GM21390 (cell line): ENCODE data around the gene ZNF526.

Source experiments
- ATAC-seq: cut with Tn5 transposase; IDR thresholded peaks from one replicate; pipeline ENCODE4 v1.9.1; 2021; ENCODE audit not compliant: unreplicated experiment

Gene ZNF526

DNA sequence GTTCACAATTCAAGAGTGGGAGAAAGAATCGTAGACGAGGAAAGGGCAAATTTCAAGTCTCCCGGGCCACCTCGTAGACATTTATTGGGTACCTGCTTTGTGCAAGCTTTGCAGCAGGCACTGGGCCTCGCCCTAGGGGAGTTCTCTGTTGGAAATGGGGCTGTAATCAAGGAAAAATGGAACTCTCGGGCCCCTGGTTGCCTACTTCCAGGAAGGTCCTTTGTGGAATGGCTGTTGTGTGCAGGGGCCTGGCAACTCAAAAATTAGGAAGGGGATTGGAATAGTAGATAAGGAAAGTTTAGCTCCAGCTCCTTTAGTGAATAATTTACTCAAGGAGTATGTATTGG lies 612 bp downstream of the ZNF526 start:
- no peak for ATAC-seq

GRCh38 chr19:42224940-42225717 lies 5.0 kb downstream of the ZNF526 start:
- no peak for ATAC-seq

DNA sequence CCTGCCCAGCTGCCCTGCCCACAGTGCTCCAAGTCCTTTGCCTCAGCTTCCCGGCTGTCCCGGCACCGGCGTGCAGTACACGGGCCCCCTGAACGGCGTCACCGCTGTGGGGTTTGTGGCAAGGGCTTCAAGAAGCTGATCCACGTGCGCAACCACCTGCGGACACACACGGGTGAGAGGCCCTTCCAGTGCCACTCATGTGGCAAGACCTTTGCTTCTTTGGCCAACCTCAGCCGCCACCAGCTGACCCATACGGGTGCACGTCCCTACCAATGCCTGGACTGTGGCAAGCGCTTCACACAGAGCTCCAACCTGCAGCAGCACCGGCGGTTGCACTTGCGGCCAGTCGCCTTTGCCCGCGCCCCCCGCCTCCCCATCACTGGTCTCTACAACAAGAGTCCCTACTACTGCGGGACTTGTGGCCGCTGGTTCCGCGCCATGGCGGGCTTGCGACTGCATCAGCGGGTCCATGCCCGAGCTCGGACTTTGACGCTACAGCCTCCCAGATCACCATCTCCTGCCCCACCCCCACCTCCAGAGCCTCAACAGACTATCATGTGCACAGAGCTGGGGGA lies 5.7 kb downstream of the ZNF526 start:
- no peak for ATAC-seq

DNA sequence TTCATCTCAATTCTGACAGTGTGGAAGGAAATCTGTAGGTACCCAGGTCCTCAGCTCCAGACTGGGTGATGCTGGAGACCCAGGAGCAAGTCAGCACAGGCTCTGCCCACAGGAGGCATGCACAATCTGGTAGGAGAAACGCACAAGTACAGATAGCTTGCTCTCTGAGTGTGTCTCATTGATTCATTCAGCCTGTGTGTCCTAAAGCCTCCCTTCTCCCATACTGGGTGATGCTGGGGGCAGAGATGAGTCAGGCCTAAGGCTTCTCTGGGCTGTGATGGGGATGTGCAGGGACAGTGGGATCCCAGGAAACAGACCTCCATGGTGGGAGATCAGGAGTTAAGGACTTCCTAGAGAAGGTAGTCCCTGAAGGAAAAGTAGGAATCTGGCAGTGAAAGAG lies 6.8 kb downstream of the ZNF526 start:
- no peak for ATAC-seq

- no peak for ATAC-seq
Measured at GRCh38 chr19:42228641-42229040, 8.5 kb downstream of the ZNF526 start.

DNA sequence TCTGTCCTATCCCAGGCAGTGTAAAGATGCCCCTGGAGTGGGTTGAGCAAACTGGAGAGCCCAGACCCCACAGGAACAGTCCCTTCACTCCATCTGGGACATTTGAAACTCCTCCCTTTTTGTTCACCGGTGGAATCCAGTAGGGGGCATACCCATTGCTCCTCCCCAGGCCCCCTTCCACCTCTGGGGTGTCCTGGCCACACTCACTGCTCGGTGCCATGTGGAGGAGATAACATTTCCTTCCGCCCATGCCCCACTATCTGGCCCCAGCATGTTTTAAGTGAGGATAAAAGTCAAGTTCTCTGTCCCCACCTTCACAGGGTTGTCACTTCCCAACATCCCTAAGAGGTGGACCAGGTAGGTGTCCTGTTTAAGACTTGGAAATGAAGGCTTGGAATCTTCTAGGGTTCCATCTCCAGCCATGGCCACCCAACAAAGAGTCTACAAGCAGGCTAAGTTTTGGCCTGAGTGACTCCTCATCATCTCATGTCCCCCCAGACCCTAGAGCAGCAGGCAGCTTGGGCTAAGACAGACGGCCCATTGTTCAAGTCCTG lies 9.3 kb downstream of the ZNF526 start:
- no peak for ATAC-seq

GRCh38 chr19:42229855-42230351 lies 9.8 kb downstream of the ZNF526 start:
- ATAC-seq, result no peak

GRCh38 chr19:42230571-42230970 lies 10.5 kb downstream of the ZNF526 start:
- no peak for ATAC-seq

- no peak for ATAC-seq
Measured at GRCh38 chr19:42232435-42232834, 12.3 kb downstream of the ZNF526 start.

GRCh38 chr19:42233106-42233505 lies 13.0 kb downstream of the ZNF526 start:
- ATAC-seq, result no peak

GRCh38 chr19:42233678-42234292 lies 13.7 kb downstream of the ZNF526 start:
- ATAC-seq, result no peak

DNA sequence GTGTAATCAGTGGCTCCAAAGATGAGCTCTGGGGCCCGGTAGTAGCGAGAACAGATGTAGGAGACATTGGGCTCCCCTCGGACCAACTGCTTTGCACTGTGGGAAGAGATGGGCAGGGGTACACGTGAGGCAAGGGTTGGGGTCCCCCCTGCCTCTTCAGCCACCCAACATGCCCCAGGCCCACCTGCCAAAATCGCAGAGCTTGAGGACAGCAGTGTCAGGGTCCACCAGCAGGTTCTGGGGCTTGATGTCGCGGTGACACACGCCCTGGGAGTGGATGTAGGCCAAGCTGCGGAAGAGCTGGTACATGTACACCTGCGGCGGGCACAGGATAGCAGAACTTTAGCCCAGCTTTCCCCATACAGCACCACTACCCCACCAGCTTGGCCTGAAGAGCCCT lies 14.3 kb downstream of the ZNF526 start:
- ATAC-seq, result no peak

GRCh38 chr19:42235181-42235580 lies 15.1 kb downstream of the ZNF526 start:
- ATAC-seq, result no peak

- no peak for ATAC-seq
Measured at GRCh38 chr19:42239544-42240220, 19.6 kb downstream of the ZNF526 start.

GRCh38 chr19:42241279-42241678 lies 21.2 kb downstream of the ZNF526 start:
- ATAC-seq, result no peak

DNA sequence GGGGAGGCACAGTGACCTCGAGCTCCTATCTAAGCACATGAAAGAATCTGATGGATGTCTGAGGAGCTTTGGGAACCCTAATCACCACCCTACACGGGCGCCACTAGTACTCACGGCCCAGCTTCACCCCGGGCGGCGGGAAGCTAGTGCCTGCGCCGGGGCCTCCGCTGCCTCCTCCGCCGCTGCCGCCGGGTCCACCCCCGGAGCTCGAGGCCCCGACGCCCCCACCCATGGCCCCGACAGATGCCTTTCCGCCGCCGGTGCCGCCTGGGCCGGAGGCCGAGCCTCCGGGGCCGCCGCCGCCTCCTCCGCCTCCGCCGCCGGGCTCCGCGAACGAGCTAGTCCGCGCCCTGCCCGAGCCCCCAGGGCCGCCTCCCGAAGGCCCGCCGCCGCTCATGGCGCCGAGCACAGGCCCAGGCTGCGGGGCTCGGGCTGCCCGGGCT lies 22.0 kb downstream of the ZNF526 start:
- no peak for ATAC-seq

DNA sequence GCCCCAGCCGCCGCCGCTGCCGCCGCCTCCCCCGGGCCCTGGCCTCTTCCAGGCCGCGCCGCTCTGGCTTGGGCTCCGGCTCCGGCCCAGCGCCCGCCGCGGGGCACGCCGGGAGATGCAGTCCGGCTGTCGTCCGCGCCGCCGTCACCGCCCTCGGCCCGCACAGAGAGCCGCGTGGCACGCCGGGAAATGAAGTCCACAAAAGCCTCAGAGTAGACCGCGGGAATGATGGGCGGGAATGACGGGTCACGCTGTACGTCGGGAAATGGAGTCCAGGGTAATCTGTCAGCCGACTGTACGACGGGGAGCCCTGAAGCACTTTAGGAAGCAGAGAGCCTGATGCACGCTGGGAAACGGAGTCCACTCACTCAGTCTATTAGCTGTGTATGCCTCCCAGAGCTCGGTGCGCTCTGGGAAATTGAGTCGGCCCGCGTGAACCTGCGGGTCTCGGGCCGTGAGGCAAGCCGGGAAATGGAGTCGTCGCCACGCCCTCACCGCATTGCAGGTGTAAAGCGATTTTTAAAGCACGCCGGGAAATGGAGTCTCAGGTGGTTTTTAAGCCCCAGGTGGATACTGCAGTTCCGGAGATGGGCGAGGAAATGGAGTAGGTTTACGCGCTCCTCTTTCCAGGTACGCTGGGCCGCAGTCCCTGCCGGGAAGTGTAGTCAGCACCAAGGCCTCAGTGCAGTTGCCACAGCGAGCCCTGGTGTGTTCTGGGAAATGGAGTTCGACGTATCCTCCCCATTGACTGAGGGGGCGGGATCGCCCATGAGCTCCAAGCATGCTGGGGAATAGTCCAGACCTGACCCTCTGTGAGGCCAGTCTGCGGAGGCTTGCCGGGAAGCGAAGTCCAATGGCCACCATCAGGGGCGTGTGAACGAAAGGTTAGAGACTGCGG lies 22.6 kb downstream of the ZNF526 start, which contains the start of gene GSK3A:
TSS of gene GSK3A (minus strand) at position 91 of the 898 bp plus-strand sequence. CDS start 137 bp downstream, outside the sequence.
- ATAC-seq, result peak; percentile 50

- ATAC-seq, result peak; percentile 32
Measured at GRCh38 chr19:42244347-42245220, 24.5 kb downstream of the ZNF526 start.

GRCh38 chr19:42245231-42245630 lies 25.1 kb downstream of the ZNF526 start:
- ATAC-seq, result no peak
